ENCODE data around the gene FYB1. TPM values are rescaled to one million over a fixed set of nuclear protein-coding genes. Genes with fewer than 3 reads are reported as not detected.

Gene FYB1
- total and polyA plus RNA-seq, 2 of the 4 experiments (the other 2 are of a cell fraction) = not detected

- POLR2A ChIA-PET (ENCODE audit: unreplicated experiment) = no interaction called here
- BruUV-seq (replicated peaks) = no TSS peak
- Histone ChIP-seq H3K14ac (replicated peaks; ENCODE audit: low read depth, low read length) (no peak overlapping the region), H3K9me1 (ENCODE audit: insufficient read depth, low read length) (no peaks in the 10 kb centered on the region), H3K27ac (ENCODE audit: insufficient read depth, low read length) (no peak overlapping the region), H2BK20ac (ENCODE audit: low read depth, low read length) (no peak overlapping the region), H3K36me3 (ENCODE audit: control insufficient read depth, insufficient read depth, low read length) (no peaks in the 10 kb centered on the region), H3K4me2 (ENCODE audit: low read depth, low read length) (no peak overlapping the region), H4K91ac (ENCODE audit: insufficient read depth, low read depth, low read length) (no peak overlapping the region), H3K56ac (ENCODE audit: extremely low read depth, insufficient read depth, low read length) (no peak overlapping the region), H2AK5ac (ENCODE audit: low read depth, low read length) (no peak overlapping the region), H4K8ac (ENCODE audit: low read depth in 2 of 2, low read length in 2 of 2) (no peak overlapping the region), H3K27me3 (ENCODE audit: control insufficient read depth, insufficient read depth, low read length) (peaks cover 12% of the 10 kb centered on the region), H2BK15ac (ENCODE audit: low read depth, low read length) (no peak overlapping the region), H4K20me1 (ENCODE audit: insufficient read depth, low read length) (no peaks in the 10 kb centered on the region), H4K5ac (ENCODE audit: low read depth, low read length) (no peak overlapping the region), H3K4me1 (ENCODE audit: control insufficient read depth, insufficient read depth, low read length) (no peaks in the 10 kb centered on the region), H3K79me1 (ENCODE audit: low read depth in 1 of 2, low read length in 2 of 2) (no peaks in the 10 kb centered on the region), H3K4me3 (ENCODE audit: insufficient read depth, low read depth, low read length) (no peak overlapping the region), H3K18ac (ENCODE audit: low read depth, low read length) (no peak overlapping the region), H2AFZ (replicated peaks; ENCODE audit: low read length, poor library complexity) (no peak overlapping the region), H3K23ac (ENCODE audit: low read depth, low read length) (no peak overlapping the region), H3K9ac (ENCODE audit: low read depth, low read length) (no peak overlapping the region), H2BK5ac (ENCODE audit: low read depth, low read length, poor library complexity, severe bottlenecking) (no peak overlapping the region), H3K4ac (ENCODE audit: low read depth, low read length) (no peak overlapping the region), H3K9me3 (ENCODE audit: control insufficient read depth, insufficient read depth, low read length) (no peaks in the 10 kb centered on the region), H2BK120ac (ENCODE audit: low read depth, low read length) (no peak overlapping the region), H2AK9ac (replicated peaks; ENCODE audit: low read depth, low read length, poor library complexity) (no peak overlapping the region)
- no peak for ATAC-seq (ENCODE audit: low read depth)
- CTCF ChIA-PET = no interaction called here
- DNase-seq = no peak
- dilution Hi-C loops (cut with HindIII; ENCODE audit: low sequenced_read_pairs, unreplicated experiment) (no loop called here), intact Hi-C loops (cut with micrococcal nuclease) (no loop called here), in situ Hi-C loops (cut with MboI; ENCODE audit: low sequenced_read_pairs) (no loop called here)
- TF ChIP-seq SMC3 (IDR thresholded peaks at IDR 0.05; ENCODE audit: low read depth, low read length) = no peak
- no peak for TF ChIP-seq MAFK (IDR thresholded peaks at IDR 0.05; ENCODE audit: low read depth, low read length)
- no peak for TF ChIP-seq RFX5 (IDR thresholded peaks at IDR 0.05; ENCODE audit: low read depth, low read length)
- no peak for TF ChIP-seq MXI1 (IDR thresholded peaks at IDR 0.05; ENCODE audit: borderline replicate concordance, low read depth, low read length)
- no peak for TF ChIP-seq NFE2L2 (IDR thresholded peaks at IDR 0.05; ENCODE audit: low read depth, low read length)
- no peak for TF ChIP-seq FOS (IDR thresholded peaks at IDR 0.05; ENCODE audit: low read depth, low read length)
- WGBS, 2 experiments (ENCODE audit: extremely low coverage in 2 of 2, insufficient read length in 1 of 2) = no CpG with 5 or more reads among the region's 1 CpG
Observed at GRCh38 chr5:39226558-39226957, 7.2 kb upstream of the FYB1 start.
